BLaER1 (cell line): Measurements from ENCODE around the gene SHKBP1.
"Not testable (repeated sequence)": the region's sequence is repeated elsewhere in the genome, so short reads cannot be mapped to it uniquely, and the experiment has no call there.

Experiments
- H3K27ac ChIP-seq: shearing (Covaris generic); formaldehyde crosslinking; 2 replicates; pipeline ENCODE4 v1.8.1; 2022
- H3K27me3 ChIP-seq: shearing (Covaris generic); formaldehyde crosslinking; 2 replicates; pipeline ENCODE4 v1.8.1; 2022
- H3K36me3 ChIP-seq: shearing (Covaris generic); formaldehyde crosslinking; 2 replicates; pipeline ENCODE4 v1.8.1; 2022
- H3K4me1 ChIP-seq: shearing (Covaris generic); formaldehyde crosslinking; 2 replicates; pipeline ENCODE4 v1.8.1; 2022
- H3K4me2 ChIP-seq: shearing (Covaris generic); formaldehyde crosslinking; 2 replicates; pipeline ENCODE4 v1.8.1; 2022
- H3K4me3 ChIP-seq: shearing (Covaris generic); formaldehyde crosslinking; 2 replicates; pipeline ENCODE4 v1.8.1; 2022
- H3K9ac ChIP-seq: shearing (Covaris generic); formaldehyde crosslinking; 2 replicates; pipeline ENCODE4 v1.8.1; 2022
- H3K9me3 ChIP-seq: shearing (Covaris generic); formaldehyde crosslinking; 2 replicates; pipeline ENCODE4 v1.8.1; 2022
- H4K20me1 ChIP-seq: shearing (Covaris generic); formaldehyde crosslinking; 2 replicates; pipeline ENCODE4 v1.8.1; 2022
- Cebpa-rat ChIP-seq: shearing (Covaris generic); IDR thresholded peaks from 2 replicates; pipeline ENCODE4 v1.8.1; 2022

Gene SHKBP1

GRCh38 chr19:40584007-40584406 lies 7.3 kb downstream of the SHKBP1 start:
- no peak overlapping the region for H3K9ac ChIP-seq
- H3K4me2 ChIP-seq: peak overlapping the region; percentile 85
- H3K36me3 ChIP-seq: peaks cover 78% of the 10 kb centered on the region
- H4K20me1 ChIP-seq: 0 out of 2 replicates have a peak, but pooled peaks cover 16% of the 10 kb centered on the region
- H3K4me1 ChIP-seq: peaks cover 70% of the 10 kb centered on the region
- no peaks in the 10 kb centered on the region for H3K9me3 ChIP-seq
- TF ChIP-seq Cebpa-rat: no peak
- H3K27ac ChIP-seq: no peak overlapping the region
- no peak overlapping the region for H3K4me3 ChIP-seq
- H3K27me3 ChIP-seq: no peaks in the 10 kb centered on the region

- Histone ChIP-seq H3K4me2 (no peak overlapping the region), H3K27ac (no peak overlapping the region), H3K9me3 (no peaks in the 10 kb centered on the region), H3K4me3 (no peak overlapping the region), H3K9ac (no peak overlapping the region), H3K27me3 (no peaks in the 10 kb centered on the region), H4K20me1 (0 out of 2 replicates have a peak, but pooled peaks cover 3% of the 10 kb centered on the region), H3K4me1 (peaks cover 56% of the 10 kb centered on the region), H3K36me3 (peaks cover 77% of the 10 kb centered on the region)
- no peak for TF ChIP-seq Cebpa-rat
Observed at GRCh38 chr19:40585241-40585981, 8.7 kb downstream of the SHKBP1 start.

- TF ChIP-seq Cebpa-rat: no peak
- H4K20me1 ChIP-seq: no peaks in the 10 kb centered on the region
- H3K9me3 ChIP-seq: no peaks in the 10 kb centered on the region
- no peaks in the 10 kb centered on the region for H3K27me3 ChIP-seq
- peaks cover 77% of the 10 kb centered on the region for H3K36me3 ChIP-seq
- peaks cover 50% of the 10 kb centered on the region for H3K4me1 ChIP-seq
- H3K9ac ChIP-seq: no peak overlapping the region
- H3K4me3 ChIP-seq: no peak overlapping the region
- H3K4me2 ChIP-seq: no peak overlapping the region
- H3K27ac ChIP-seq: no peak overlapping the region
Observed at GRCh38 chr19:40585982-40586422, 9.3 kb downstream of the SHKBP1 start.

- no peak overlapping the region for H3K27ac ChIP-seq
- peaks cover 77% of the 10 kb centered on the region for H3K36me3 ChIP-seq
- H3K4me2 ChIP-seq: no peak overlapping the region
- peaks cover 44% of the 10 kb centered on the region for H3K4me1 ChIP-seq
- no peaks in the 10 kb centered on the region for H4K20me1 ChIP-seq
- H3K4me3 ChIP-seq: no peak overlapping the region
- no peaks in the 10 kb centered on the region for H3K9me3 ChIP-seq
- no peaks in the 10 kb centered on the region for H3K27me3 ChIP-seq
- no peak for TF ChIP-seq Cebpa-rat
- no peak overlapping the region for H3K9ac ChIP-seq
Observed at GRCh38 chr19:40586611-40587010, 9.9 kb downstream of the SHKBP1 start.

GRCh38 chr19:40588110-40588854 lies 11.6 kb downstream of the SHKBP1 start:
- Histone ChIP-seq H3K4me3 (no peak overlapping the region), H3K36me3 (peaks cover 65% of the 10 kb centered on the region)

GRCh38 chr19:40588926-40589569 lies 12.4 kb downstream of the SHKBP1 start:
- TF ChIP-seq Cebpa-rat: no peak
- Histone ChIP-seq H3K4me1 (peaks cover 33% of the 10 kb centered on the region), H3K36me3 (peaks cover 65% of the 10 kb centered on the region), H3K9ac (no peak overlapping the region), H3K4me2 (no peak overlapping the region), H3K27ac (no peak overlapping the region), H3K27me3 (no peaks in the 10 kb centered on the region), H3K4me3 (no peak overlapping the region), H3K9me3 (no peaks in the 10 kb centered on the region), H4K20me1 (no peaks in the 10 kb centered on the region)

More at GRCh38 chr19:40588110-40588854, 11.6 kb downstream of the SHKBP1 start:
- no peaks in the 10 kb centered on the region for H3K9me3 ChIP-seq
- H3K27ac ChIP-seq: no peak overlapping the region
- no peak overlapping the region for H3K4me2 ChIP-seq
- no peaks in the 10 kb centered on the region for H3K27me3 ChIP-seq
- no peak for TF ChIP-seq Cebpa-rat
- H3K9ac ChIP-seq: no peak overlapping the region
- H3K4me1 ChIP-seq: peaks cover 37% of the 10 kb centered on the region
- no peaks in the 10 kb centered on the region for H4K20me1 ChIP-seq

GRCh38 chr19:40589591-40590429 lies 13.1 kb downstream of the SHKBP1 start:
- peaks cover 33% of the 10 kb centered on the region for H3K4me1 ChIP-seq
- H3K27me3 ChIP-seq: no peaks in the 10 kb centered on the region
- peaks cover 65% of the 10 kb centered on the region for H3K36me3 ChIP-seq
- no peak overlapping the region for H3K9ac ChIP-seq
- TF ChIP-seq Cebpa-rat: no peak
- H3K4me3 ChIP-seq: no peak overlapping the region
- no peak overlapping the region for H3K4me2 ChIP-seq
- no peaks in the 10 kb centered on the region for H3K9me3 ChIP-seq
- H3K27ac ChIP-seq: no peak overlapping the region
- H4K20me1 ChIP-seq: no peaks in the 10 kb centered on the region

GRCh38 chr19:40590464-40591265 lies 14.0 kb downstream of the SHKBP1 start:
- H4K20me1 ChIP-seq: no peaks in the 10 kb centered on the region
- no peak for TF ChIP-seq Cebpa-rat
- peaks cover 57% of the 10 kb centered on the region for H3K36me3 ChIP-seq
- H3K4me3 ChIP-seq: no peak overlapping the region
- H3K9ac ChIP-seq: no peak overlapping the region
- no peaks in the 10 kb centered on the region for H3K9me3 ChIP-seq
- no peak overlapping the region for H3K27ac ChIP-seq
- peaks cover 32% of the 10 kb centered on the region for H3K4me1 ChIP-seq
- H3K4me2 ChIP-seq: no peak overlapping the region
- no peaks in the 10 kb centered on the region; the same call in 1 of the 2 replicates for H3K27me3 ChIP-seq

- not testable (repeated sequence) for H3K27me3 ChIP-seq, H3K9me3 ChIP-seq, H3K4me3 ChIP-seq, H3K9ac ChIP-seq, H3K4me2 ChIP-seq, H4K20me1 ChIP-seq, H3K27ac ChIP-seq
- peaks cover 46% of the 10 kb centered on the region for H3K36me3 ChIP-seq
- H3K4me1 ChIP-seq: peaks cover 29% of the 10 kb centered on the region
Observed at GRCh38 chr19:40591724-40592123, 15.1 kb downstream of the SHKBP1 start.
